HCT116 (cell line): ENCODE measurements around the gene MAML2. TPM values are rescaled to one million over a fixed set of nuclear protein-coding genes. Genes with fewer than 3 reads are reported as not detected.

Experiments
- ATAC-seq: fragments of 200-7000 bp; cut with Tn5 transposase; 2 replicates; pipeline ENCODE4 v1.9.1; 2020; ENCODE audit warnings: mild to moderate bottlenecking, moderate library complexity
- BruUV-seq: library from RNA; stranded (reverse); fragments of 400-500 nt; replicated peaks from 2 replicates; lab custom pipeline; 2021; lab: Mats Ljungman, UMichigan
- CTCF ChIA-PET: fragments of 300-600 bp; sonication (Branson Sonifier 250); formaldehyde crosslinking; loops from one replicate; lab custom pipeline; 2021; ENCODE audit warnings: antibody characterized with exemption; lab: Charles Lee
- POLR2A ChIA-PET: fragments of 300-600, 350-600 bp; sonication (Branson Sonifier 250); formaldehyde crosslinking; loops from one replicate; lab custom pipeline; 2021; ENCODE audit warnings: antibody characterized with exemption; lab: Charles Lee
- RAD21 ChIA-PET, 2 experiments: fragments of 300-600 bp; sonication (Branson Sonifier 250); formaldehyde crosslinking; loops; one replicate each; lab custom pipeline; 2023; ENCODE audit warnings: low total read pairs in 2 of 2; ENCODE audit not compliant: uncharacterized antibody in 2 of 2, unreplicated experiment in 2 of 2, low non-redundant PET in 1 of 2; lab: Charles Lee
- DNase-seq: peaks from one replicate; pipeline ENCODE4 v3.0.0-alpha.2; 2010; ENCODE audit warnings: low read depth, low spot score
- H2AFZ ChIP-seq: fragments of 200-600 bp; shearing (Covaris generic), sonication (generic); 2 replicates; pipeline ENCODE4 v1.6.1; 2017; ENCODE audit warnings: low read depth, mixed run types, mixed read lengths, antibody characterized with exemption, low read length; ENCODE audit not compliant: poor library complexity, severe bottlenecking
- H3K27ac ChIP-seq: 2 replicates; pipeline ENCODE4 v1.5.1; 2012; ENCODE audit warnings: low read depth, low read length
- H3K27me3 ChIP-seq: fragments of 200-600 bp; sonication (generic); 2 replicates; pipeline ENCODE4 v1.6.1; 2016; ENCODE audit warnings: mixed run types, low read length, mixed read lengths; ENCODE audit not compliant: insufficient read depth
- H3K36me3 ChIP-seq, 2 experiments: fragments of 200-500 bp in 1 of 2; fragments of 200-600 bp in 1 of 2; sonication (Bioruptor generic) in 1 of 2; sonication (generic) in 1 of 2; 2 replicates each; pipeline versions ENCODE4 v1.5.1 to v1.6.1; 2014 to 2016; ENCODE audit warnings: low read length in 2 of 2, inconsistent platforms in 1 of 2, mixed read lengths in 1 of 2, mixed run types in 1 of 2; ENCODE audit not compliant: insufficient read depth in 2 of 2, control insufficient read depth in 1 of 2
- H3K4me1 ChIP-seq, 2 experiments: fragments of 200-600 bp in 1 of 2; sonication (generic) in 1 of 2; 2 replicates each; pipeline versions ENCODE4 v1.5.1 to v1.6.1; 2012 to 2017; ENCODE audit warnings: low read length in 2 of 2, inconsistent platforms in 1 of 2, mild to moderate bottlenecking in 1 of 2, mixed read lengths in 1 of 2, mixed run types in 1 of 2, moderate library complexity in 1 of 2; ENCODE audit not compliant: insufficient read depth in 2 of 2, control insufficient read depth in 1 of 2
- H3K4me2 ChIP-seq: fragments of 200-600 bp; sonication (generic); 2 replicates; pipeline ENCODE4 v1.6.1; 2017; ENCODE audit warnings: mixed run types, low read length, mixed read lengths
- H3K4me3 ChIP-seq, 2 experiments: fragments of 200-600 bp in 1 of 2; sonication (generic) in 1 of 2; replicated peaks in 1 of 2; 2 replicates each; pipeline ENCODE4 v1.5.1; 2011 to 2016; ENCODE audit warnings: low read length in 2 of 2, control low read depth in 1 of 2, low read depth in 1 of 2, mild to moderate bottlenecking in 1 of 2, mixed read lengths in 1 of 2, mixed run types in 1 of 2
- H3K79me2 ChIP-seq: fragments of 200-600 bp; sonication (generic); 2 replicates; pipeline ENCODE4 v1.6.1; 2017; ENCODE audit warnings: mild to moderate bottlenecking, mixed run types, low read length, moderate library complexity, mixed read lengths; ENCODE audit not compliant: insufficient read depth
- H3K9ac ChIP-seq: fragments of 200-600 bp; sonication (generic); 2 replicates; pipeline ENCODE4 v1.6.1; 2016; ENCODE audit warnings: low read length, mixed read lengths
- H3K9me2 ChIP-seq: fragments of 200-600 bp; sonication (generic), shearing (Covaris generic); 2 replicates; pipeline ENCODE4 v1.6.1; 2017; ENCODE audit warnings: mixed run types, mild to moderate bottlenecking, moderate library complexity; ENCODE audit not compliant: insufficient read depth
- H3K9me3 ChIP-seq, 2 experiments: fragments of 200-500 bp in 1 of 2; fragments of 200-600 bp in 1 of 2; sonication (Bioruptor generic) in 1 of 2; sonication (generic) in 1 of 2; 2 replicates each; pipeline ENCODE4 v1.6.1; 2014 to 2017; ENCODE audit warnings: low read length in 2 of 2, mixed read lengths in 2 of 2, inconsistent platforms in 1 of 2, low read depth in 1 of 2, mild to moderate bottlenecking in 1 of 2, mixed run types in 1 of 2, moderate library complexity in 1 of 2; ENCODE audit not compliant: control insufficient read depth in 1 of 2, insufficient read depth in 1 of 2
- H4K20me1 ChIP-seq: fragments of 200-600 bp; sonication (generic), shearing (Covaris generic); 2 replicates; pipeline ENCODE4 v1.6.1; 2017; ENCODE audit warnings: mixed run types, mild to moderate bottlenecking, moderate library complexity; ENCODE audit not compliant: insufficient read depth
- CBX3 ChIP-seq: IDR thresholded peaks from 2 replicates; pipeline ENCODE4 v1.6.1; 2012; ENCODE audit warnings: low read depth
- CEBPB ChIP-seq: IDR thresholded peaks from 2 replicates; pipeline ENCODE4 v1.6.1; 2012; ENCODE audit warnings: low read depth
- EGR1 ChIP-seq: IDR thresholded peaks from 2 replicates; pipeline ENCODE4 v1.6.1; 2012; ENCODE audit warnings: low read depth
- ELF1 ChIP-seq: IDR thresholded peaks from 2 replicates; pipeline ENCODE4 v1.6.1; 2012; ENCODE audit warnings: low read depth, borderline replicate concordance
- EZH2 ChIP-seq: fragments of 200-600 bp; sonication (generic); IDR thresholded peaks from 2 replicates; pipeline ENCODE4 v1.6.1; 2017; ENCODE audit warnings: antibody characterized with exemption, mixed run types
- EZH2phosphoT487 ChIP-seq: fragments of 200-600 bp; IDR thresholded peaks from 2 replicates; pipeline ENCODE4 v1.6.1; 2018; ENCODE audit warnings: antibody characterized with exemption, borderline replicate concordance
- FOSL1 ChIP-seq: IDR thresholded peaks from 2 replicates; pipeline ENCODE4 v1.6.1; 2012; ENCODE audit warnings: low read depth
- JUND ChIP-seq: IDR thresholded peaks from 2 replicates; pipeline ENCODE4 v1.6.1; 2012
- POLR2A ChIP-seq: IDR thresholded peaks from 2 replicates; pipeline ENCODE4 v1.7.0; 2011; ENCODE audit warnings: borderline replicate concordance; ENCODE audit not compliant: insufficient read depth, insufficient read length; ENCODE audit errors: extremely low read depth
- RAD21 ChIP-seq: IDR thresholded peaks from 2 replicates; pipeline ENCODE4 v1.6.1; 2012; ENCODE audit warnings: low read depth, mild to moderate bottlenecking
- ZNF274 ChIP-seq: fragments of 200-500 bp; sonication (Bioruptor generic); IDR thresholded peaks from 2 replicates; pipeline ENCODE4 v1.6.1; 2014; ENCODE audit warnings: mild to moderate bottlenecking, low read depth, low read length, inconsistent platforms
- intact Hi-C: fragments of 100-400 bp; cut with micrococcal nuclease; formaldehyde crosslinking; loops from 2 replicates; pipeline ENCODE4 v1.10.0; 2022
- total RNA-seq: library from RNA; stranded (reverse); gene quantifications from one replicate; pipeline ENCODE4 v1.2.1, GENCODE V29; 2021; ENCODE audit not compliant: unreplicated experiment
- TF ChIP-seq, protein P1 (sequence below): IDR thresholded peaks from 2 replicates; pipeline ENCODE4 v1.6.1; 2012; ENCODE audit warnings: low read depth
- TF ChIP-seq, protein P2 (sequence below): IDR thresholded peaks from 2 replicates; pipeline ENCODE4 v1.6.1; 2012

MAML2 gene
- total RNA-seq, 1 experiment from 2014 or later = 2.6 TPM

- TF ChIP-seq EZH2phosphoT487 = no peak
- TF ChIP-seq, all 23 proteins: peak for 0
These were observed 125.8 kb downstream of the MAML2 start (continued) for GRCh38 chr11:96217206-96217605.

- Histone ChIP-seq H3K4me1 (peaks cover 9 to 11% of the 10 kb centered on the region in 2 experiments), H3K36me3 (no peaks in the 10 kb centered on the region), H3K27ac (no peak overlapping the region), H3K9ac (no peak overlapping the region), H3K9me3 (no peaks in the 10 kb centered on the region), H3K79me2 (no peaks in the 10 kb centered on the region), H4K20me1 (no peaks in the 10 kb centered on the region), H3K4me3 (no peak overlapping the region), H3K27me3 (no peaks in the 10 kb centered on the region), H3K9me2 (0 out of 2 replicates have a peak, but pooled peaks cover 5% of the 10 kb centered on the region), H3K4me2 (no peak overlapping the region), H2AFZ (no peak overlapping the region)
- BruUV-seq = no TSS peak
- ChIA-PET RAD21 (no interaction called here), CTCF (no interaction called here), POLR2A (no interaction called here)
- ATAC-seq (no peak), DNase-seq (no peak)
- intact Hi-C loops = no loop called here
- no peak for TF ChIP-seq ELF1
- no peak for TF ChIP-seq CBX3
- no peak for TF ChIP-seq CEBPB
- no peak for TF ChIP-seq EZH2
- TF ChIP-seq FOSL1 = no peak
- no peak for TF ChIP-seq ZNF274
- TF ChIP-seq POLR2A = no peak
- no peak for TF ChIP-seq EZH2phosphoT487
These were observed 127.2 kb downstream of the MAML2 start for GRCh38 chr11:96215826-96216225.

GRCh38 chr11:96215110-96215782 is 127.7 kb downstream of the MAML2 start:
- no peak overlapping the region for H3K4me3 ChIP-seq
- CTCF ChIA-PET = no interaction called here
- H3K9me2 ChIP-seq = 0 out of 2 replicates have a peak, but pooled peaks cover 5% of the 10 kb centered on the region
- peaks cover 9 to 11% of the 10 kb centered on the region in 2 experiments for H3K4me1 ChIP-seq
- H3K27me3 ChIP-seq = no peaks in the 10 kb centered on the region
- intact Hi-C loops = no loop called here
- POLR2A ChIA-PET = no interaction called here
- ATAC-seq (no peak), DNase-seq (no peak)
- H3K9ac ChIP-seq = no peak overlapping the region
- RAD21 ChIA-PET = no interaction called here
- no peak overlapping the region for H2AFZ ChIP-seq
- H3K4me2 ChIP-seq = no peak overlapping the region
- BruUV-seq = no TSS peak
- H3K36me3 ChIP-seq = no peaks in the 10 kb centered on the region
- TF ChIP-seq, protein P1, sequence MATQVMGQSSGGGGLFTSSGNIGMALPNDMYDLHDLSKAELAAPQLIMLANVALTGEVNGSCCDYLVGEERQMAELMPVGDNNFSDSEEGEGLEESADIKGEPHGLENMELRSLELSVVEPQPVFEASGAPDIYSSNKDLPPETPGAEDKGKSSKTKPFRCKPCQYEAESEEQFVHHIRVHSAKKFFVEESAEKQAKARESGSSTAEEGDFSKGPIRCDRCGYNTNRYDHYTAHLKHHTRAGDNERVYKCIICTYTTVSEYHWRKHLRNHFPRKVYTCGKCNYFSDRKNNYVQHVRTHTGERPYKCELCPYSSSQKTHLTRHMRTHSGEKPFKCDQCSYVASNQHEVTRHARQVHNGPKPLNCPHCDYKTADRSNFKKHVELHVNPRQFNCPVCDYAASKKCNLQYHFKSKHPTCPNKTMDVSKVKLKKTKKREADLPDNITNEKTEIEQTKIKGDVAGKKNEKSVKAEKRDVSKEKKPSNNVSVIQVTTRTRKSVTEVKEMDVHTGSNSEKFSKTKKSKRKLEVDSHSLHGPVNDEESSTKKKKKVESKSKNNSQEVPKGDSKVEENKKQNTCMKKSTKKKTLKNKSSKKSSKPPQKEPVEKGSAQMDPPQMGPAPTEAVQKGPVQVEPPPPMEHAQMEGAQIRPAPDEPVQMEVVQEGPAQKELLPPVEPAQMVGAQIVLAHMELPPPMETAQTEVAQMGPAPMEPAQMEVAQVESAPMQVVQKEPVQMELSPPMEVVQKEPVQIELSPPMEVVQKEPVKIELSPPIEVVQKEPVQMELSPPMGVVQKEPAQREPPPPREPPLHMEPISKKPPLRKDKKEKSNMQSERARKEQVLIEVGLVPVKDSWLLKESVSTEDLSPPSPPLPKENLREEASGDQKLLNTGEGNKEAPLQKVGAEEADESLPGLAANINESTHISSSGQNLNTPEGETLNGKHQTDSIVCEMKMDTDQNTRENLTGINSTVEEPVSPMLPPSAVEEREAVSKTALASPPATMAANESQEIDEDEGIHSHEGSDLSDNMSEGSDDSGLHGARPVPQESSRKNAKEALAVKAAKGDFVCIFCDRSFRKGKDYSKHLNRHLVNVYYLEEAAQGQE = no peak
- TF ChIP-seq CEBPB = no peak
- TF ChIP-seq EGR1 = no peak
- no peak for TF ChIP-seq JUND
- no peak for TF ChIP-seq RAD21
- TF ChIP-seq, protein P2, sequence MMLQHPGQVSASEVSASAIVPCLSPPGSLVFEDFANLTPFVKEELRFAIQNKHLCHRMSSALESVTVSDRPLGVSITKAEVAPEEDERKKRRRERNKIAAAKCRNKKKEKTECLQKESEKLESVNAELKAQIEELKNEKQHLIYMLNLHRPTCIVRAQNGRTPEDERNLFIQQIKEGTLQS = no peak
- H3K27ac ChIP-seq = no peak overlapping the region
- no peaks in the 10 kb centered on the region for H3K9me3 ChIP-seq
- H4K20me1 ChIP-seq = no peaks in the 10 kb centered on the region
- no peaks in the 10 kb centered on the region for H3K79me2 ChIP-seq
